ENCODE results near the gene INPP5B. TPM values are rescaled to one million over a fixed set of nuclear protein-coding genes. Genes with fewer than 3 reads are reported as not detected.

Gene INPP5B
- total RNA-seq, 2 experiments from 2014 or later: 26.3 to 26.7 TPM

GRCh38 chr1:37851782-37852210, 95.1 kb downstream of the INPP5B start:
- Mint-ChIP-seq H3K9me3 (no peaks in the 10 kb centered on the region), H3K4me3 (no peak overlapping the region), H3K27me3 (no peaks in the 10 kb centered on the region), H3K4me1 (peaks cover 28% of the 10 kb centered on the region), H3K27ac (no peak overlapping the region), H3K36me3 (ENCODE audit: low read depth) (peaks cover 33% of the 10 kb centered on the region)
- DNase-seq: no peak
- ChIA-PET POLR2A (interaction anchor here (0.6 to 3.1 kb wide), 4 partner anchors 13 to 710 kb away, joined by 3 to 12 read pairs (median 6); partner anchors contain the start of genes C1orf122 and YRDC), CTCF (interaction anchor here (2.4 kb wide), 1 partner anchor 8 kb away, joined by 37 read pairs; the partner anchor contains the start of gene MTF1)

DNA sequence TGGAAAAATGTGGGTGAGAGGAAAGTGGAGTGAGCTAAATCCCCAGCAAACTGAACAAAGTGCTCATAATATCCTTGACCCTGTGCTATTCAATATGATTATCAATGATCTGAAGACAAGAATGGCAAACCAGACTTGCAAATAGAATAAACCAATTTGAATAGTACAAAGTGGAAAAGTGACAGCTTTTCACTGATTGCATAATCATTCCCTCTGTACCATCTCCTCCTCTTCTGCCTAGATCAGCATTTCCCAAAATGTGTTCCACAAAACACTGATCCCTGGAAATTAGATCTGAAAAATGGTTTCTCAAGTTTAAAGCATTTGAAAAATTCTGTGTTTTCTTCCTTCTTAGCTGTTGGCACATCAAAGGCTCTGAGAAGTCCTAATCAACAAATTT, 95.6 kb downstream of the INPP5B start:
- no peaks in the 10 kb centered on the region for H3K27me3 Mint-ChIP-seq
- no peak overlapping the region for H3K4me3 Mint-ChIP-seq
- H3K27ac Mint-ChIP-seq: no peak overlapping the region
- no peaks in the 10 kb centered on the region for H3K9me3 Mint-ChIP-seq
- peaks cover 32% of the 10 kb centered on the region for H3K36me3 Mint-ChIP-seq (ENCODE audit: low read depth)
- ChIA-PET CTCF (interaction anchor here (2.4 kb wide), 1 partner anchor 8 kb away, joined by 37 read pairs; the partner anchor contains the start of gene MTF1), POLR2A (interaction anchor here (0.8 to 3.1 kb wide), 7 partner anchors 9 to 136 kb away, joined by 3 to 17 read pairs (median 3); partner anchors contain the start of genes C1orf122, MTF1 and YRDC)
- peaks cover 31% of the 10 kb centered on the region for H3K4me1 Mint-ChIP-seq
- no peak for DNase-seq

DNA sequence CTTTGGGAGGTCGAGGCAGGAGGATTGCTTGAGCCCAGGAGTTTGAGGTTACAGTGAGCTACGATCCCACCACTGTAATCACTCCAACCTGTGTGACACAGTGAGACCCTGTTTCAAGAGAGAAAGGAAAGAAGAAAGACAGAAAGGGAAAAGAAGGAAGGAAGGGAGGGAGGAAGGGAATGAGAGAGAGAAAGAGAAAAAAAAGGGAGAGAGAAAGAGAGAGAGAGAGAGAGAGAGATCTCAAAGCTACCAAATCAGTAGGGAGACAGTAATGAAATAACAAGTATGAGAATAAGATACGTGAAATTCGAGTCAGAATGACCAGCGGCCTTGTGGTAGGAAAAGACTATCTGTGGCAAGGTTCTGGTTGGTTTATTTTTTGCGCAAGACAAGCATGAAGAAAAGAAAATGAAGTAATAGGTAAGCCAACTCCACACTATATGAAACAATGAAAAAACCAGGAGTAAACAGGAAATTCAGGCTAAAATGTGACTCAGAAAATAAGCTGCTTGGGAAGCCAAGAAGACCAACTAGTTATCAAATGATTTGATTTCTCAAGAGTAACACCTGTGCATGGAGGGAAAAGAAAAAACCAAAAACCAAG, 96.4 kb downstream of the INPP5B start:
- no peak overlapping the region for H3K4me3 Mint-ChIP-seq
- peaks cover 32% of the 10 kb centered on the region for H3K36me3 Mint-ChIP-seq (ENCODE audit: low read depth)
- peaks cover 36% of the 10 kb centered on the region for H3K4me1 Mint-ChIP-seq
- H3K9me3 Mint-ChIP-seq: no peaks in the 10 kb centered on the region
- DNase-seq: no peak
- H3K27me3 Mint-ChIP-seq: no peaks in the 10 kb centered on the region
- CTCF ChIA-PET: interaction anchor here (0.7 to 2.4 kb wide), 2 partner anchors 9 to 1711 kb away, joined by 6 to 37 read pairs; partner anchors contain the start of gene MTF1
- POLR2A ChIA-PET: interaction anchor here (0.9 to 3.1 kb wide), 6 partner anchors 8 to 135 kb away, joined by 3 to 17 read pairs (median 3); partner anchors contain the start of genes C1orf122, MTF1 and YRDC
- H3K27ac Mint-ChIP-seq: no peak overlapping the region

DNA sequence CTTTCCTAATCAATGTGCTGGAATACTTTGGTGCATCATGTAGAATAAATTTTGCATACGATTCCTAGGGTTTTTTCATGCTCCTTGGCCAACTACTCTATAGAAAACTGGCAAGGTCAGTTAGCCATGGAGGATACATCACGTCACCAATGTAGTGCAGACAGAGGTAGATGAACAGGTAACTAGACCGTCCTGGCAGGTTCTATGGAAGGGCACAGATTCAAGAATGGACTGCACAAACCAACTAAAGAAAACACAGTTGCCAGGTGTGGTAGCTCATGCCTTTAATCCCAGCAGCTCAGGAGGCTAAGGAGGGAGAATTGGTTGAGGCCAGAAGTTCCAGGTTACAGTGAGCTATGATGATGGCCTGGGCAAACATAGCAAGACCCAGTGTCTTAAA, 97.4 kb downstream of the INPP5B start:
- no peak overlapping the region for H3K27ac Mint-ChIP-seq
- H3K9me3 Mint-ChIP-seq: no peaks in the 10 kb centered on the region
- H3K4me1 Mint-ChIP-seq: peaks cover 35% of the 10 kb centered on the region
- no peak overlapping the region for H3K4me3 Mint-ChIP-seq
- no peaks in the 10 kb centered on the region for H3K27me3 Mint-ChIP-seq
- H3K36me3 Mint-ChIP-seq (ENCODE audit: low read depth): peaks cover 30% of the 10 kb centered on the region
- DNase-seq: no peak
- ChIA-PET CTCF (interaction anchor here (0.7 kb wide), 1 partner anchor 179 kb away, joined by 3 read pairs; no protein-coding TSS in a partner anchor), POLR2A (no interaction called here)

DNA sequence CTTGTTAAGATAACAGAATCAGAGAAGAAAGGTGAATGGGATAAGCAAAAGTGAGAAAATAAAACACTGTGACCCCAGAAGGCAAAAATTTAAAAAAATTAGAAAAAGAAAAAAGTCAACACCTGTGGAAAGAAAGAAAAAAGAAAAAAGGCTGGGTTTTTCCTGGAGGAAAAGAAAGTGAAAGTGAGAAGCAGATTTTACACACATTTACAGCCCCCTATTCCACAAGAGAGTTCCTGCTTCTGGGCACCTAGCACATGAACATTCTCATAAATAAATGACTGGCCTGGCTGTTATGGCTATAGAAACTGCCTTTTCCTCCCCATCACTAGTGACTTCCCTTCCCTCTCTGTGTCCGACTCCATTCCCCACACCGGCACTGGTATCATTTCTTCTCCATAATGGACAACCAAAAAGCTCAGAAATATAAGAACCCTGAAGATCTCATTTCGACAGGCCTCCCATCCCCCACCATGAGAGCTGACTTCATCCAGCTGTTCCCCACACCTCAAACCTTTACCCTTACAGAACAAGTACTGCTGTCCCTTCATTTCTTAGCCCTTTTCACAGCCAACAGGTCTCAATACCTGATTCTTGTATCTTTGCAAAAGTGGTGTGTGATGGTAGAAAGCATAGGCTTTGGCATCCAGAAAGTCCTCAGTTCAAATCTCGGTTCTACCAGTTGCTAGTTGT, 100.1 kb downstream of the INPP5B start:
- ChIA-PET POLR2A (interaction anchor here (1.2 kb wide), 1 partner anchor 13 kb away, joined by 3 read pairs; the partner anchor contains the start of gene MTF1), CTCF (interaction anchor here (0.6 to 1.4 kb wide), 3 partner anchors 13 to 143 kb away, joined by 3 to 6 read pairs (median 4); partner anchors contain the start of gene MTF1)
- Mint-ChIP-seq H3K4me1 (peaks cover 29% of the 10 kb centered on the region), H3K27me3 (no peaks in the 10 kb centered on the region), H3K27ac (peak overlapping the region; percentile 18), H3K36me3 (ENCODE audit: low read depth) (peaks cover 21% of the 10 kb centered on the region), H3K9me3 (no peaks in the 10 kb centered on the region), H3K4me3 (peak overlapping the region; percentile 18)
- no peak for DNase-seq

DNA sequence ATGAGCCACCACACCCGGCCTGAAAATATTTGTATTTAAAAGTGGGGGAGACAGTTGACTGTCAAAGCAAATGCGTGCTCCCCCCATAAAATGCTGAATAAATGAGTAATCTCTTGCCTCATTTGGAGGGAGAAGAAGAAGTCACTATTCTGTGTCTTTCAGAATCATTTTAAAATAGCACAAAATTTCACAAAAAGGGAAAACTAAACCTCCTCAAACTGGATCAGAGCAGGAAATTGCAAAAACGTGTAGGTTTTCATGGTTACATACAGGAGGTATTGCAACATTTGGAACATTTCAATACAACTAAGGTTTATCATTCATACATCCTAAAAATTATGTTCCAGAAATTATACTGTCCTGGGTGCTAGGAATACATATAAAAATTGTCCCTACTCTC, 101.1 kb downstream of the INPP5B start:
- H3K4me3 Mint-ChIP-seq: no peak overlapping the region
- no peak overlapping the region for H3K27ac Mint-ChIP-seq
- peaks cover 21% of the 10 kb centered on the region for H3K36me3 Mint-ChIP-seq (ENCODE audit: low read depth)
- H3K4me1 Mint-ChIP-seq: peaks cover 29% of the 10 kb centered on the region
- H3K9me3 Mint-ChIP-seq: no peaks in the 10 kb centered on the region
- H3K27me3 Mint-ChIP-seq: no peaks in the 10 kb centered on the region
- CTCF ChIA-PET: interaction anchor here (0.9 kb wide), 2 partner anchors 14 to 144 kb away, joined by 3 to 5 read pairs; partner anchors contain the start of gene MTF1
- no peak for DNase-seq
- POLR2A ChIA-PET: interaction anchor here (1.2 kb wide), 1 partner anchor 14 kb away, joined by 3 read pairs; the partner anchor contains the start of gene MTF1

DNA sequence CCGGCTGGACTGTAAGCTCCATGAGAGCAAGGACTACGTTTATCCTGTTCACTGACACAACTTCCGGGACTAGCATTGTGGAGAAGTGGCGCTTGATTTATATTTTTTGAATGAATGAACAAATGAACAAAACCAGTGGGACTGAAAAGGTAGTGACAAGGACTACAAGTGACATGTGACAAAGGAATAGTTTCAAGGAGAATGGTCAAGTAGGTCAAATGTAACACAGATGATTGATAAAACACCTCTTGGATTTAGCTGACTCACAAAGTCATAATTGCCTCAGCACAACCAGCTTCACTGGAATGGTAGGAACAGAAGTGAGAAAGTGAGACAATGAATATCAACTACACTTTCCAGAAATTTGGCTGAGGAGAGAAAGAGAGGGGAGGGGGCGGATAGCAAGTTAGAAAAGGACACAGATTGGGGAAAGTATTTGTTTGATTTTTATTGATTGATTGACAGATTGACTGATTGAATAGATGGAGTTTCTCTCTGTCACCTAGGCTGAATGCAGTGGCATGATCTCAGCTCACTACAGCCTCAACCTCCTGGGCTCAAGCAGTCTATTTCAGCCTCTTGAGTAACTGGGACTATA, 101.7 kb downstream of the INPP5B start:
- POLR2A ChIA-PET: interaction anchor here (1.2 to 1.5 kb wide), 2 partner anchors 10 to 14 kb away, joined by 3 read pairs; partner anchors contain the start of gene MTF1
- peaks cover 29% of the 10 kb centered on the region for H3K4me1 Mint-ChIP-seq
- CTCF ChIA-PET: interaction anchor here (1.6 kb wide), 1 partner anchor 14 kb away, joined by 6 read pairs; the partner anchor contains the start of gene MTF1

GRCh38 chr1:37844536-37844935, 102.3 kb downstream of the INPP5B start:
- DNase-seq: no peak
- H3K4me1 Mint-ChIP-seq: peaks cover 28% of the 10 kb centered on the region
- no peaks in the 10 kb centered on the region for H3K27me3 Mint-ChIP-seq
- ChIA-PET POLR2A (interaction anchor here (1.2 to 1.5 kb wide), 2 partner anchors 11 to 15 kb away, joined by 3 read pairs; partner anchors contain the start of gene MTF1), CTCF (interaction anchor here (1.6 kb wide), 1 partner anchor 15 kb away, joined by 6 read pairs; the partner anchor contains the start of gene MTF1)
- H3K9me3 Mint-ChIP-seq: no peaks in the 10 kb centered on the region
- no peak overlapping the region for H3K4me3 Mint-ChIP-seq
- no peak overlapping the region for H3K27ac Mint-ChIP-seq
- H3K36me3 Mint-ChIP-seq (ENCODE audit: low read depth): peaks cover 24% of the 10 kb centered on the region

More for the DNA sequence above, 101.7 kb downstream of the INPP5B start:
- no peaks in the 10 kb centered on the region for H3K9me3 Mint-ChIP-seq
- DNase-seq: no peak
- peaks cover 21% of the 10 kb centered on the region for H3K36me3 Mint-ChIP-seq (ENCODE audit: low read depth)
- no peak overlapping the region for H3K27ac Mint-ChIP-seq
- H3K4me3 Mint-ChIP-seq: no peak overlapping the region
- no peaks in the 10 kb centered on the region for H3K27me3 Mint-ChIP-seq

DNA sequence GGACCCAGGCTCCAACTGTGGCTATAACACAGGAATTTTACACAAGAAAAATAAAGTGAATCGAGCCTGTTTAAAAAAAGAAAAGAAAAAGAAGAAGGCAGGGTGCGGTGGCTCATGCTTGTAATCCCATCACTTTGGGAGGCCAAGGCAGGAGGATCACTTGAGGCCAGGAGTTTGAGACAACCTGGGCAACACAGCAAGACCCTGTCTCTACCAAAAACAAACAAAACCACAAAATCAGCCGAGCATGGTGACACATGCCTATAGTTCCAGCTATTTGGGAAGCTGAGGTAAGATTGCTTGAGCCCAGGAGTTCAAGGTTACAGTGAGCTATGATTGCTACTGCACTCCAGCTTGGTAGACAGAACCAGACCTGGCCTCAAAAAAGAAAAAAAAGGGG, 105.2 kb downstream of the INPP5B start:
- Mint-ChIP-seq H3K27ac (no peak overlapping the region), H3K4me1 (peaks cover 18% of the 10 kb centered on the region), H3K9me3 (no peaks in the 10 kb centered on the region), H3K4me3 (no peak overlapping the region), H3K27me3 (no peaks in the 10 kb centered on the region), H3K36me3 (ENCODE audit: low read depth) (peaks cover 22% of the 10 kb centered on the region)
- no peak for DNase-seq
- ChIA-PET POLR2A (no interaction called here), CTCF (no interaction called here)

DNA sequence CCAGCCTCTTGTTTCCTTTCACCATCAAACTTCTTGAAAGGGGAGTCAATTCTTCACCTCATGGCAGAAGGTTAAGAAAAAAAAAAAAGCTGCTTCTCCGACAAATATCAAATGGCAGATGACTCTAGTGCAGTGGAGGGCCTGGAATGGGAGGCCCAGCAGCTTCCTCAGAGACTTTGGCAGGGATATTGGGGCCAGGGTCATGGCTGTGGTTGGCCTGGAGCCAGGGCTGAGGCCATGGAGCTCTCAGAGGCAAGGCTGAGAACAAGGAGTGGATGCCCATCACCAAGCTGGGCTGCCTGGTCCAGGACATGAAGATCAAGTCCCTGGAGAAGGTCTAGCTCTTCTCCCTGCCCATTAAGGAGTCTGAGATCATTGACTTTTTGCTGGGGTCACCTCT, 106.1 kb downstream of the INPP5B start:
- H3K4me3 Mint-ChIP-seq: no peak overlapping the region
- no peak for DNase-seq
- peaks cover 27% of the 10 kb centered on the region for H3K36me3 Mint-ChIP-seq (ENCODE audit: low read depth)
- ChIA-PET POLR2A (no interaction called here), CTCF (no interaction called here)
- no peaks in the 10 kb centered on the region for H3K9me3 Mint-ChIP-seq
- peaks cover 10% of the 10 kb centered on the region for H3K4me1 Mint-ChIP-seq
- H3K27ac Mint-ChIP-seq: no peak overlapping the region
- H3K27me3 Mint-ChIP-seq: no peaks in the 10 kb centered on the region

- no peaks in the 10 kb centered on the region for H3K9me3 Mint-ChIP-seq
- no peak overlapping the region for H3K4me3 Mint-ChIP-seq
- DNase-seq: no peak
- POLR2A ChIA-PET: no interaction called here
- H3K27ac Mint-ChIP-seq: no peak overlapping the region
- peaks cover 2% of the 10 kb centered on the region for H3K4me1 Mint-ChIP-seq
- H3K36me3 Mint-ChIP-seq (ENCODE audit: low read depth): peaks cover 31% of the 10 kb centered on the region
- H3K27me3 Mint-ChIP-seq: no peaks in the 10 kb centered on the region
- CTCF ChIA-PET: interaction anchor here (1.1 kb wide), 1 partner anchor 21 kb away, joined by 4 read pairs; no protein-coding TSS in a partner anchor
Measured at GRCh38 chr1:37839676-37840075, 107.2 kb downstream of the INPP5B start.

GRCh38 chr1:37836788-37837187, 110.1 kb downstream of the INPP5B start:
- H3K27me3 Mint-ChIP-seq: no peaks in the 10 kb centered on the region
- no peaks in the 10 kb centered on the region for H3K4me1 Mint-ChIP-seq
- H3K36me3 Mint-ChIP-seq (ENCODE audit: low read depth): peaks cover 47% of the 10 kb centered on the region
- DNase-seq: no peak
- no peak overlapping the region for H3K4me3 Mint-ChIP-seq
- no peaks in the 10 kb centered on the region for H3K9me3 Mint-ChIP-seq
- H3K27ac Mint-ChIP-seq: no peak overlapping the region
- CTCF ChIA-PET: interaction anchor here (0.8 kb wide), 1 partner anchor 23 kb away, joined by 3 read pairs; no protein-coding TSS in a partner anchor
- POLR2A ChIA-PET: interaction anchor here (0.6 kb wide), 1 partner anchor 14 kb away, joined by 3 read pairs; no protein-coding TSS in a partner anchor

Data from activated CD4-positive, alpha-beta memory T cell treated with anti-CD3 and anti-CD28 coated beads, Interleukin-2, amount 10 ng/mL, durations not matched to agents 7 days and 5 days (primary cell).